ENCODE results near the gene KDM4C. TPM values are rescaled to one million over a fixed set of nuclear protein-coding genes. Genes with fewer than 3 reads are reported as not detected.

KDM4C gene
- polyA plus RNA-seq, 4 donors = 12.6 to 27.3 (median 18.9) TPM

GRCh38 chr9:6927838-6928237 lies 170.1 kb downstream of the KDM4C start:
- Histone ChIP-seq H3K9me3 (ENCODE audit: control insufficient read depth in 2 of 2, insufficient read depth in 1 of 2, low read depth in 1 of 2, low read length in 1 of 2) (no peaks in the 10 kb centered on the region), H3K4me1 (ENCODE audit: control insufficient read depth in 3 of 3, insufficient read depth in 2 of 3, low read depth in 1 of 3, low read length in 2 of 3) (peaks cover 0 to 8% (median 0%) of the 10 kb centered on the region in 3 donors), H3K36me3 (ENCODE audit: control insufficient read depth in 3 of 3, insufficient read depth in 2 of 3, low read depth in 1 of 3, low read length in 3 of 3) (peaks cover 1 to 6% (median 2%) of the 10 kb centered on the region in 3 donors), H3K27me3 (ENCODE audit: control insufficient read depth in 3 of 3, insufficient read depth in 3 of 3, low read length in 3 of 3) (no peaks in the 10 kb centered on the region), H3K27ac (ENCODE audit: low read depth in 1 of 3, low read length in 2 of 3) (no peak overlapping the region), H3K4me3 (ENCODE audit: low read depth in 1 of 3, low read length in 3 of 3) (no peak overlapping the region)
- DNase-seq = no peak
- 79 to 87% (median 81%) methylated on average over 1 of the region's 1 CpG for WGBS, 3 donors
- FAIRE-seq = no peak

GRCh38 chr9:6928863-6929262 lies 171.1 kb downstream of the KDM4C start:
- FAIRE-seq (no peak), DNase-seq (no peak)
- 50 to 68% (median 59%) methylated on average over 2 of the region's 2 CpGs for WGBS, 3 donors
- Histone ChIP-seq H3K27ac (ENCODE audit: low read depth in 1 of 3, low read length in 2 of 3) (no peak overlapping the region), H3K9me3 (ENCODE audit: control insufficient read depth in 2 of 2, insufficient read depth in 1 of 2, low read depth in 1 of 2, low read length in 1 of 2) (no peaks in the 10 kb centered on the region), H3K4me3 (ENCODE audit: low read depth in 1 of 3, low read length in 3 of 3) (no peak overlapping the region), H3K36me3 (ENCODE audit: control insufficient read depth in 3 of 3, insufficient read depth in 2 of 3, low read depth in 1 of 3, low read length in 3 of 3) (peaks cover 1 to 6% (median 2%) of the 10 kb centered on the region in 3 donors), H3K27me3 (ENCODE audit: control insufficient read depth in 3 of 3, insufficient read depth in 3 of 3, low read length in 3 of 3) (no peaks in the 10 kb centered on the region), H3K4me1 (ENCODE audit: control insufficient read depth in 3 of 3, insufficient read depth in 2 of 3, low read depth in 1 of 3, low read length in 2 of 3) (peaks cover 0 to 8% (median 0%) of the 10 kb centered on the region in 3 donors)

GRCh38 chr9:6929441-6930215 lies 171.9 kb downstream of the KDM4C start:
- Histone ChIP-seq H3K27me3 (ENCODE audit: control insufficient read depth in 3 of 3, insufficient read depth in 3 of 3, low read length in 3 of 3) (no peaks in the 10 kb centered on the region), H3K36me3 (ENCODE audit: control insufficient read depth in 3 of 3, insufficient read depth in 2 of 3, low read depth in 1 of 3, low read length in 3 of 3) (peaks cover 1 to 5% (median 2%) of the 10 kb centered on the region in 3 donors), H3K27ac (ENCODE audit: low read depth in 1 of 3, low read length in 2 of 3) (no peak overlapping the region), H3K4me1 (ENCODE audit: control insufficient read depth in 3 of 3, insufficient read depth in 2 of 3, low read depth in 1 of 3, low read length in 2 of 3) (peaks cover 0 to 8% (median 0%) of the 10 kb centered on the region in 3 donors), H3K4me3 (ENCODE audit: low read depth in 1 of 3, low read length in 3 of 3) (no peak overlapping the region), H3K9me3 (ENCODE audit: control insufficient read depth in 2 of 2, insufficient read depth in 1 of 2, low read depth in 1 of 2, low read length in 1 of 2) (no peaks in the 10 kb centered on the region)
- FAIRE-seq = no peak
- WGBS, 3 donors = 69 to 86% (median 74%) methylated on average over 3 of the region's 3 CpGs
- DNase-seq = no peak

- Histone ChIP-seq H3K9me3 (ENCODE audit: control insufficient read depth in 2 of 2, insufficient read depth in 1 of 2, low read depth in 1 of 2, low read length in 1 of 2) (no peaks in the 10 kb centered on the region), H3K27me3 (ENCODE audit: control insufficient read depth in 3 of 3, insufficient read depth in 3 of 3, low read length in 3 of 3) (no peaks in the 10 kb centered on the region), H3K4me3 (ENCODE audit: low read depth in 1 of 3, low read length in 3 of 3) (no peak overlapping the region), H3K4me1 (ENCODE audit: control insufficient read depth in 3 of 3, insufficient read depth in 2 of 3, low read depth in 1 of 3, low read length in 2 of 3) (peaks cover 0 to 8% (median 0%) of the 10 kb centered on the region in 3 donors), H3K27ac (ENCODE audit: low read depth in 1 of 3, low read length in 2 of 3) (no peak overlapping the region), H3K36me3 (ENCODE audit: control insufficient read depth in 3 of 3, insufficient read depth in 2 of 3, low read depth in 1 of 3, low read length in 3 of 3) (peaks cover under 1 to 5% (median under 1%) of the 10 kb centered on the region in 3 donors)
- no peak for FAIRE-seq
- no peak for DNase-seq
Observed at GRCh38 chr9:6930827-6931226, 173.1 kb downstream of the KDM4C start.

- 26 to 57% (median 53%) methylated on average over 4 of the region's 4 CpGs for WGBS, 3 donors
- no peak overlapping the region for H3K4me3 ChIP-seq (ENCODE audit: low read depth in 1 of 3, low read length in 3 of 3)
- FAIRE-seq (no peak), DNase-seq (peak; percentile 67 to 95)
- H3K36me3 ChIP-seq (ENCODE audit: control insufficient read depth in 3 of 3, insufficient read depth in 2 of 3, low read depth in 1 of 3, low read length in 3 of 3) = peaks cover 0 to 3% (median 0%) of the 10 kb centered on the region in 3 donors
- H3K27ac ChIP-seq (ENCODE audit: low read depth in 1 of 3, low read length in 2 of 3) = peak overlapping the region in 1 of 3 donors; percentile 65
- H3K9me3 ChIP-seq (ENCODE audit: control insufficient read depth in 2 of 2, insufficient read depth in 1 of 2, low read depth in 1 of 2, low read length in 1 of 2) = no peaks in the 10 kb centered on the region
- H3K4me1 ChIP-seq (ENCODE audit: control insufficient read depth in 3 of 3, insufficient read depth in 2 of 3, low read depth in 1 of 3, low read length in 2 of 3) = peaks cover 0 to 8% (median 0%) of the 10 kb centered on the region in 3 donors
- no peaks in the 10 kb centered on the region for H3K27me3 ChIP-seq (ENCODE audit: control insufficient read depth in 3 of 3, insufficient read depth in 3 of 3, low read length in 3 of 3)
Observed at GRCh38 chr9:6931913-6932312, 174.1 kb downstream of the KDM4C start.

DNA sequence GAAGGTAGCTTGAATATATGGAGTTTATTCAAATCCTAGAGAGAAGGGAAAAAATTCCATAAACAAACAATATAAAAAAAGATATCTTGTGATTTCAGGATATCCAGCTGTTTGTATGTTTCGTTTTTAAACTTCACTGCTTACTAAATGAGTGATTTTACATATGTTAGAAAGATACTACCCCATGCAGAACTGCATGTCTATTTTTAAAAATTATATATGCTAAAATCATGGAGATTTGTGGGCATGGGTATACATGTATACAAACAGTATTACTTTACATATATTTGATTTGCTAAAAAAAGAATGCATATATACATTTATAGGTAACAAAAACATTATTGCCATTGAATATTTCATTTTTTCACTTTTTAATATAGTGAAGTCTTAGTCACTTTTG lies 178.3 kb downstream of the KDM4C start:
- FAIRE-seq = no peak
- 73 to 89% (median 85%) methylated on average over 1 of the region's 1 CpG for WGBS, 3 donors
- no peak overlapping the region for H3K27ac ChIP-seq (ENCODE audit: low read depth in 1 of 3, low read length in 2 of 3)
- H3K9me3 ChIP-seq (ENCODE audit: control insufficient read depth in 2 of 2, insufficient read depth in 1 of 2, low read depth in 1 of 2, low read length in 1 of 2) = peaks cover 0 to 4% of the 10 kb centered on the region in 2 donors
- H3K4me3 ChIP-seq (ENCODE audit: low read depth in 1 of 3, low read length in 3 of 3) = no peak overlapping the region
- H3K4me1 ChIP-seq (ENCODE audit: control insufficient read depth in 3 of 3, insufficient read depth in 2 of 3, low read depth in 1 of 3, low read length in 2 of 3) = peaks cover 0 to 6% (median 0%) of the 10 kb centered on the region in 3 donors
- DNase-seq = no peak
- H3K36me3 ChIP-seq (ENCODE audit: control insufficient read depth in 3 of 3, insufficient read depth in 2 of 3, low read depth in 1 of 3, low read length in 3 of 3) = peaks cover 0 to 7% (median 0%) of the 10 kb centered on the region in 3 donors
- H3K27me3 ChIP-seq (ENCODE audit: control insufficient read depth in 3 of 3, insufficient read depth in 3 of 3, low read length in 3 of 3) = no peaks in the 10 kb centered on the region

GRCh38 chr9:6937209-6937608 lies 179.4 kb downstream of the KDM4C start:
- peaks cover 0 to 7% (median 0%) of the 10 kb centered on the region in 3 donors for H3K36me3 ChIP-seq (ENCODE audit: control insufficient read depth in 3 of 3, insufficient read depth in 2 of 3, low read depth in 1 of 3, low read length in 3 of 3)
- H3K27me3 ChIP-seq (ENCODE audit: control insufficient read depth in 3 of 3, insufficient read depth in 3 of 3, low read length in 3 of 3) = no peaks in the 10 kb centered on the region
- no peak overlapping the region for H3K4me3 ChIP-seq (ENCODE audit: low read depth in 1 of 3, low read length in 3 of 3)
- H3K9me3 ChIP-seq (ENCODE audit: control insufficient read depth in 2 of 2, insufficient read depth in 1 of 2, low read depth in 1 of 2, low read length in 1 of 2) = peaks cover 0 to 4% of the 10 kb centered on the region in 2 donors
- no peak overlapping the region for H3K27ac ChIP-seq (ENCODE audit: low read depth in 1 of 3, low read length in 2 of 3)
- 91 to 97% (median 93%) methylated on average over 2 of the region's 2 CpGs for WGBS, 3 donors
- FAIRE-seq (no peak), DNase-seq (no peak)
- H3K4me1 ChIP-seq (ENCODE audit: control insufficient read depth in 3 of 3, insufficient read depth in 2 of 3, low read depth in 1 of 3, low read length in 2 of 3) = peaks cover 0 to 5% (median 0%) of the 10 kb centered on the region in 3 donors

DNA sequence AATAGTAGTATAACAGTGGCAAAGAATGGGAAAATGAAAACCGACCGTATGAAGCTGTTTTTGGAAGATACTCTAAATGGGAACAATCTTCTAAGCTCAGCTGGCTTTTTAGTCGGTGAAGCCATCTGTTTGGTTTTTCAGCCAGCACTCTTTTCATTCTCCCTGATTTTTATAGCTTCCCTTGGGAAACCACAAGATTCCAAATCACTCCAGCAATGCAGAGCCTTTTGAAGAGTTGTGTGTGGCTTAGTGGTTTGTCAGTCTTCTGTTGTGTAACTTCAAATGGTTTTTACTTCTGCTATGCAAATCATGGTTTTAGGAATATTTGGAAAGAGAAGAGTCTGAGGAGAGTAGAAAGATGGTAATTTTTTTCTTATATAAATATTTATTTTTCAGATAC lies 180.7 kb downstream of the KDM4C start:
- H3K36me3 ChIP-seq (ENCODE audit: control insufficient read depth in 3 of 3, insufficient read depth in 2 of 3, low read depth in 1 of 3, low read length in 3 of 3) = peaks cover 0 to 13% (median 0%) of the 10 kb centered on the region in 3 donors
- DNase-seq = no peak
- H3K9me3 ChIP-seq (ENCODE audit: control insufficient read depth in 2 of 2, insufficient read depth in 1 of 2, low read depth in 1 of 2, low read length in 1 of 2) = peaks cover 0 to 4% of the 10 kb centered on the region in 2 donors
- no peak for FAIRE-seq
- H3K4me1 ChIP-seq (ENCODE audit: control insufficient read depth in 3 of 3, insufficient read depth in 2 of 3, low read depth in 1 of 3, low read length in 2 of 3) = no peaks in the 10 kb centered on the region
- H3K27me3 ChIP-seq (ENCODE audit: control insufficient read depth in 3 of 3, insufficient read depth in 3 of 3, low read length in 3 of 3) = no peaks in the 10 kb centered on the region
- 60 to 90% (median 86%) methylated on average over 3 of the region's 3 CpGs for WGBS, 3 donors
- H3K4me3 ChIP-seq (ENCODE audit: low read depth in 1 of 3, low read length in 3 of 3) = no peak overlapping the region
- H3K27ac ChIP-seq (ENCODE audit: low read depth in 1 of 3, low read length in 2 of 3) = no peak overlapping the region
